Neural progenitor cell (in vitro differentiated cells): ENCODE measurements around the gene POLE4.

ENCODE experiments used
- EZH2 ChIP-seq: fragments of 200-600 bp; sonication (generic); IDR thresholded peaks from 2 replicates; pipeline ENCODE4 v1.6.1; 2017; ENCODE audit warnings: antibody characterized with exemption, mild to moderate bottlenecking, moderate library complexity
- EZH2phosphoT487 ChIP-seq: fragments of 200-600 bp; sonication (generic); IDR thresholded peaks from 2 replicates; pipeline ENCODE4 v1.6.1; 2017; ENCODE audit warnings: antibody characterized with exemption
- TF ChIP-seq, protein P1 (sequence below): fragments of 200-600 bp; sonication (generic); IDR thresholded peaks from 2 replicates; pipeline ENCODE4 v1.5.1; 2017; ENCODE audit warnings: antibody characterized with exemption, mild to moderate bottlenecking

DNA sequence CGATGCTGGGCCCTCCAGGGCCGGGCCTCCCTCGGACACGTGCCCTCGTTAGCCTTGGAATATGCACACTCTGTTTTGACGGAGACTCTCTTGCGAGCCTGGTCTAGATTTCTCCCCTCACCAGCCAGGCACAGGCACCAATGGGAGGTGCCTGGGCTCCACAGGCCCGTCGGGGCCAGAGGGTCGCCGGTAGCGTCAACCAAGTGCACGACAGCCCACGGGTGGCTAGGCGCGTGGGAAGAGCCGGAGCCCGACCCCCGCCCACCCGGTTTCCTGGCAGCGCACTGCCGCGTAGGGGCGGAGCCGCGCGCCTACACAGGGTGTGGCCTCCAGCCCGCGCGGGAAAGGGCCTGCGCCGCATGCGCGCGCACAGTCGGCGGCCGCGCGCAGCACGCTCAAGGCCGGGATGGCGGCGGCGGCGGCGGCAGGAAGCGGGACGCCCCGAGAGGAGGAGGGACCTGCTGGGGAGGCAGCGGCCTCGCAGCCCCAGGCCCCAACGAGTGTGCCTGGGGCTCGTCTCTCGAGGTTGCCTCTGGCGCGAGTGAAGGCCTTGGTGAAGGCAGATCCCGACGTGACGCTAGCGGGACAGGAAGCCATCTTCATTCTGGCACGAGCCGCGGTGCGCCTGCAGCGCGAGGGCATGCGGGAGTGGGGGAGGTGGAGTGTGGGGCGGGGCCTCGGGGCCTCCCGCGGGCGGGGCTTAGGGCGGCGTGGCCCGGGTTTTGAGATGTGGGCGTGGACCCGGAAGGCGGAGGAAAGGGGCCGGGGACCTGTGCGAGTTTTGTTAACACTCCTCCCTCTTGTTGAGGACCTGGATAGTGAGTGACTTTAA, at the start of gene POLE4:
- TF ChIP-seq, protein P1, sequence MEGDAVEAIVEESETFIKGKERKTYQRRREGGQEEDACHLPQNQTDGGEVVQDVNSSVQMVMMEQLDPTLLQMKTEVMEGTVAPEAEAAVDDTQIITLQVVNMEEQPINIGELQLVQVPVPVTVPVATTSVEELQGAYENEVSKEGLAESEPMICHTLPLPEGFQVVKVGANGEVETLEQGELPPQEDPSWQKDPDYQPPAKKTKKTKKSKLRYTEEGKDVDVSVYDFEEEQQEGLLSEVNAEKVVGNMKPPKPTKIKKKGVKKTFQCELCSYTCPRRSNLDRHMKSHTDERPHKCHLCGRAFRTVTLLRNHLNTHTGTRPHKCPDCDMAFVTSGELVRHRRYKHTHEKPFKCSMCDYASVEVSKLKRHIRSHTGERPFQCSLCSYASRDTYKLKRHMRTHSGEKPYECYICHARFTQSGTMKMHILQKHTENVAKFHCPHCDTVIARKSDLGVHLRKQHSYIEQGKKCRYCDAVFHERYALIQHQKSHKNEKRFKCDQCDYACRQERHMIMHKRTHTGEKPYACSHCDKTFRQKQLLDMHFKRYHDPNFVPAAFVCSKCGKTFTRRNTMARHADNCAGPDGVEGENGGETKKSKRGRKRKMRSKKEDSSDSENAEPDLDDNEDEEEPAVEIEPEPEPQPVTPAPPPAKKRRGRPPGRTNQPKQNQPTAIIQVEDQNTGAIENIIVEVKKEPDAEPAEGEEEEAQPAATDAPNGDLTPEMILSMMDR, result no peak
- TF ChIP-seq EZH2 (no peak), EZH2phosphoT487 (peak; percentile 17)
